NOMO-1 (cell line): ENCODE measurements around the gene P2RY14.

ENCODE experiments used
- DNase-seq, 2 experiments: peaks; one replicate each; lab custom pipeline; 2025; ENCODE audit not compliant: unreplicated experiment in 2 of 2; lab: John Stamatoyannopoulos, UW

Gene P2RY14

DNA sequence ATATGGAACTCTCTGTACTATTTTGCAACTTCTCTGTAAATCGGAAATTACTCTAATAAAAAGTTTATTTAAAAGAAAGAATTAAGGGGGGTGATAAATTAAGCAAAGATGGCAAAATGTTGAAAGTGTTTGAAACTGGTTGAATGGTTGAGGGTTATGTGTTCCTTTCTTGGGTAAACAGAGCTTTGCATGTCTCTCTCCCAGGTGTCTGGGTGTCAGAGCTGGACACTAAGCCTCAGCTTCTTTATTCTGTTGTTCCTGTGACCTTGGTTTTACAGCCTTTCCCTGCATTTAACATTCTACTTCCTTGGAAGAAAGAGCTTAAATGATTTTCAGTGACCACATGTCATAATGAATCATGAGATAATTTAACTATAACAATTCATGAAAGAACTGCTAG, 82.5 kb downstream of the P2RY14 start:
- DNase-seq: no peak

DNA sequence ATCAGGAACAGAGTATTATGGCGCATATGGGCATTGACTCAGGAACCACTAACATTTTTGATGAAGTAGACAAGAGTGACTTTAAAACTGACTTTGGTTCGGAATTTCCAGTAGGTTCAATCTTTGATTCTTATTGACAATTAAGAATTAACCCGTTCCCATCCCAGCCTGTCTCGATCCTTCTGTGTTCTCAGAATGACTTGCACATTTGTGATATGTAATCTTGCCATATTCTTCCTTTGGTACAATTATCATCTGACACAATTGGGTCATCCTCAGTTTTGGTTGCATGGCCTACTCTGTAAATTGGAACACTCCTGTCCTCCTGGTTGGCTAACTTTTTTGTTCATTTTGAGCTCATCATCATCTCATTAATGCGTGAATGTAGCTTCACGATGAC, 85.8 kb downstream of the P2RY14 start:
- no peak for DNase-seq

DNA sequence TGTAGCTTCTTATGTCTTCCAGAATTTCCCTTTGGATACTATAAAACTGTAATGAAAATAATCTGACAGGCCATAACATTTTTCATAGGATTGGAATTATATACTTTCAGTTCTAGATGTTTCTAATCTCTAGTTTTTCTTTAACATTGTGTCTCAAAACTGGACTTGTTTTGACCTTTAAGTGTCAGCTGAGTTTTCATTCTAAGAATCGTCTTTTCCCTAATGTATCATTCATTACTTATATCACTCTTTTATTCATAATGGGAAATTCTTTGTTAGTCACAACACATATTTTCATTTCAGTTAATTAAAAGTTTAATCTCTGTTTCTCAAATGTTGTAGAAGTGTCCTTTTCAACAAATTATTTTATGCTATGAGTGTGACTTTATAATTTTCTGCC, 87.2 kb downstream of the P2RY14 start:
- DNase-seq: no peak

DNA sequence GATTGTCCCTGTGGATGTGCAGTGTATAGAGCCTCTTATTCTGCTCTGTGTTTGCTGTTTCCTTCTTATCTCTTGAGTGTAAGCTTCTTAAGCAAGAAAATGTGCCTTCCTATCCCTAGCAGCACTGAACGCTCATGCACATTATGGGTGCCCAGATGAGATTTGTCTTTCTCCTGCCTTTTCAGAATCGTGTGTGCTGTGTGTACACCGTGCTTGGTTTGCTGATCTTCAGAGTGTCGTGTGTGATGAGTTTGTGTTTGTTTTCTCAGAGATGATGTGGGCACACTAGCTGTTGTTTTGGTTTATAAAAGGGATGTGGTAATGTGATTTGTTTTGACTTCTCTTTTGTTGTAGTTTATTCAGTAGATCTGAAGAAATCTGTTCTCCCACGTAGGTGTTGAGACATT, 95.1 kb downstream of the P2RY14 start:
- DNase-seq: no peak

DNA sequence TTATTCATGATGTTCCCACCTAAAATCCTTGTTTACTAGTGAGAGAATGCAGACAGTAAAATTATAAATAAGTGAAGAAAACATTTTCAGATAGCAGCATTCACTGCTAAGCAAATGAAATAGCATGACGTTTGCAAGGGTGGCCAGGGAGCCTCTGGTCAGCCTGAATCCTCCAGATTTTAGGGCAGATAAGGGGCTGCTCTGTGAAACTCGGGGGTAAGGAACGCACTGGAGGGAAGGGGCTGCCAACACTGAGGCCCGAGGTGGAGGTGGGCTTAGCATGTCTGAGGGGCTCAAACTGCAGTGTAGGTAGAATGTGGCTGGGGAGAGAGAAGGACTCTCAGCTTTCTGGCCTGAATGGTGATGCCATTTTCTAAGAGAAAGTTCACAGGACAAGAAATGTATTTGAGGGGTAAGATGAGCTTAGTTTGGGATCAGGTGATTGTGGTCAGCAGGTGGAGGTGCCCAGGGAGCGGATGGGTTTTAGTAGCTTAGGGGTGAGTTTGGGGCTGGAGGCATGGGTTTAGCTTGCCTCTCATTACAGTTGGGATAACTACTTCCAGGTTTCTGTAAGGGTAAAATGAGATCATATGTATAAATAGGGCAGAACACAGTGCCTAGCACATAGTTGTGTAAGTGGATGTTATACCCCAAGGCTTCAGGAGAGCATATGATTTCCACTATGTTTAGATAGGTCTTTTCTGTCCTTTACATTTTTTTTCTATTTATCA, 95.8 kb downstream of the P2RY14 start:
- DNase-seq: no peak

- DNase-seq: no peak
Observed at GRCh38 chr3:151178208-151178845, 100.0 kb downstream of the P2RY14 start.

- DNase-seq: no peak
Observed at GRCh38 chr3:151175952-151176351, 102.4 kb downstream of the P2RY14 start.

- DNase-seq: peak in 1 of 2 experiments; percentile 75
Observed at GRCh38 chr3:151174351-151174750, 104.0 kb downstream of the P2RY14 start.

GRCh38 chr3:151171145-151171757, 107.1 kb downstream of the P2RY14 start:
- peak; percentile 46 to 60 for DNase-seq

- DNase-seq: peak; percentile 83 to 99
Observed at GRCh38 chr3:151169948-151170679, 108.2 kb downstream of the P2RY14 start.

- DNase-seq: peak; percentile 86 to 100
Observed at GRCh38 chr3:151169262-151169947, 108.9 kb downstream of the P2RY14 start.

DNA sequence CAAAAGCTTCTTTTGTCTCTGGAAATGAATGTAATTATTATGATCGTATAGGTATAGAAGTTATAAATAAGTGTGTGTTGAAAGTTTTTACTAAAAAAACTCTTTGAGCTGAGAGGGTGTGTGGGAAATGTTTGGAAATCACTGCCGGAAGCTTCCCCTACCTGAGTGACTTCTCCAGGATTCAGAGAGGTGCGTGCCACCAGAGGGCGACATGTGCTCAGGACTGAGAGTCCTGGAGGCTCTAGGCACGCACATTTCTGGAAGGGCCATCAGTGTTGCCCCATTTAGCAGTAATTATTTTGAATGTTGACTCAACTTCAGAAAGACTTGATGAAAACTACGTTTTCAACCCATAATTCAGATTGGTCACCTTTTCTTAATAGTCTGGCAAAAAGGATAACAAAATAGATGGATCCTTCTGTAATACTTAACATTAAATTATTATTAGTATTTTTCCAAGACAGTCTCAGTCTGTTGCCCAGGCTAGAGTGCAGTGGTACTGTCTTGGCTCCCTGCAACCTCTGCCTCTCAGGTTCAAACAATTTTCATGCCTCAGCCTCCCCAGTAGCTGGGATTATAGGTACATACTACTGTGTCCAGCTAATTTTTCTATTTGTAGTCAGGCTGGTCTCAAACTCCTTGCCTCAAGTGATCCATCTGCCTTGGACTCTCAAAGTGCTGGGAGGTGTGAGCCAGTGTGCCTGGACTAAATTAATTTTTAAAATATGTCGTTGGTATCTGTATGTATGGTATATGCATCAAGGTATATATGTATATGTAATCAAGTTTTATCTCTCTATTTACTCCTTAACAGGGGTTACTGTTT, 109.9 kb downstream of the P2RY14 start:
- DNase-seq: peak; percentile 74 to 83

- no peak for DNase-seq
Observed at GRCh38 chr3:151166161-151166560, 112.2 kb downstream of the P2RY14 start.

GRCh38 chr3:151165226-151165625, 113.1 kb downstream of the P2RY14 start:
- no peak for DNase-seq
